Measurements from ENCODE around the gene SCO2.

Gene SCO2

DNA sequence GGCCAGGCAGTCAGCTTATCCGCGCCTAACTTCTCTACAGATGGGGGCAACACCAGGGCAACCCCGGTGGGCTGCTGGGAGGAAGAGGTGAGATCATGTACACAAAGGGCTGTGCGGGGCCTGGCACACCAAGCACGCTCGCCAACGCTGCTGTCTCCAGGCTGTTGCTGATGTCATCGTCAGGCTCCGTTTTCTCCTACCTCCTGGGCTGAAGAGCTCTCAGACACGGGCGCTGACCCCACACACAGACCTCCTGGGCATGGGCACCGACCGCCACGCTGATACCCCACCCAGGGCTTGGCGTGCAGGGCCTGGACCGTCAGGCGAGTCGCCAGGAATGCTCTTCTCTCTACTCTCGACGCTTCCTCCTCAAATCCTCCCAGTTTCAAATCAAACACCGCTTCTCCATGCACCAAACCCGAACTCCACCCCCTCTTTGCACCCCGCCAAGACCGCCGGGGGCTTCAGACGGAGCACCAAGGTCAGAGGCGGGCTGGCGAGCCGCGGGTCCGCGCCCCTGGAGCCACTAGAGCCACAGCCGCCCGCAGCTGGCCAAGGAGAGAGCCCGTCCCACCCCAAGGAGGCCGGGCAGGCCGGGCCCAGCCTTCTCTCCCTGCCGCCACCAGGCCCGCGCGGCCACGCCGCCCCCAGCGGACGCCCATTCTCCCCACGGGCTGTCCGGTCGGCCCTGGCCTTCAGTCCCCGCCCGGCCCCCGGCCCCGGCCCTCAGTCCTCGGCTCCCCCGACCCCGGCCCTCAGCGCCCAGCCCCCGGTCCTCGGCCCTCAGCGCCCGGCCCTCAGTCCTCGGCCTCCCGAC is 51.3 kb downstream of the SCO2 start:
- DNase-seq, result no peak

All from NCI-H1417 treated with DMSO at 0.1 percent for 48 hours (cell line).